Epithelial cell of esophagus (primary cell): ENCODE data around the gene SLC12A3.

Experiments used
- DNase-seq: peaks from one replicate; pipeline ENCODE4 v3.0.0; 2010; ENCODE audit warnings: low read depth
- H3K4me3 ChIP-seq: 2 replicates; pipeline ENCODE4 v1.5.1; 2011; ENCODE audit warnings: mild to moderate bottlenecking, low read length, control low read depth
- TF ChIP-seq, protein P1 (sequence below): IDR thresholded peaks from 2 replicates; pipeline ENCODE4 v1.5.1; 2011; ENCODE audit warnings: low read depth, mild to moderate bottlenecking, low read length, control low read depth, inconsistent platforms; ENCODE audit not compliant: insufficient read depth; ENCODE audit errors: missing control alignments

SLC12A3 gene, protein sequence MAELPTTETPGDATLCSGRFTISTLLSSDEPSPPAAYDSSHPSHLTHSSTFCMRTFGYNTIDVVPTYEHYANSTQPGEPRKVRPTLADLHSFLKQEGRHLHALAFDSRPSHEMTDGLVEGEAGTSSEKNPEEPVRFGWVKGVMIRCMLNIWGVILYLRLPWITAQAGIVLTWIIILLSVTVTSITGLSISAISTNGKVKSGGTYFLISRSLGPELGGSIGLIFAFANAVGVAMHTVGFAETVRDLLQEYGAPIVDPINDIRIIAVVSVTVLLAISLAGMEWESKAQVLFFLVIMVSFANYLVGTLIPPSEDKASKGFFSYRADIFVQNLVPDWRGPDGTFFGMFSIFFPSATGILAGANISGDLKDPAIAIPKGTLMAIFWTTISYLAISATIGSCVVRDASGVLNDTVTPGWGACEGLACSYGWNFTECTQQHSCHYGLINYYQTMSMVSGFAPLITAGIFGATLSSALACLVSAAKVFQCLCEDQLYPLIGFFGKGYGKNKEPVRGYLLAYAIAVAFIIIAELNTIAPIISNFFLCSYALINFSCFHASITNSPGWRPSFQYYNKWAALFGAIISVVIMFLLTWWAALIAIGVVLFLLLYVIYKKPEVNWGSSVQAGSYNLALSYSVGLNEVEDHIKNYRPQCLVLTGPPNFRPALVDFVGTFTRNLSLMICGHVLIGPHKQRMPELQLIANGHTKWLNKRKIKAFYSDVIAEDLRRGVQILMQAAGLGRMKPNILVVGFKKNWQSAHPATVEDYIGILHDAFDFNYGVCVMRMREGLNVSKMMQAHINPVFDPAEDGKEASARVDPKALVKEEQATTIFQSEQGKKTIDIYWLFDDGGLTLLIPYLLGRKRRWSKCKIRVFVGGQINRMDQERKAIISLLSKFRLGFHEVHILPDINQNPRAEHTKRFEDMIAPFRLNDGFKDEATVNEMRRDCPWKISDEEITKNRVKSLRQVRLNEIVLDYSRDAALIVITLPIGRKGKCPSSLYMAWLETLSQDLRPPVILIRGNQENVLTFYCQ

GRCh38 chr16:56864960-56865359 lies at the start of gene SLC12A3:
Gene SLC12A3 (plus strand): TSS chr16:56865207. CDS start chr16:56865236, 29 bp downstream.
- DNase-seq: no peak
- no peak within 1 kb of the TSS for H3K4me3 ChIP-seq
- TF ChIP-seq, protein P1, sequence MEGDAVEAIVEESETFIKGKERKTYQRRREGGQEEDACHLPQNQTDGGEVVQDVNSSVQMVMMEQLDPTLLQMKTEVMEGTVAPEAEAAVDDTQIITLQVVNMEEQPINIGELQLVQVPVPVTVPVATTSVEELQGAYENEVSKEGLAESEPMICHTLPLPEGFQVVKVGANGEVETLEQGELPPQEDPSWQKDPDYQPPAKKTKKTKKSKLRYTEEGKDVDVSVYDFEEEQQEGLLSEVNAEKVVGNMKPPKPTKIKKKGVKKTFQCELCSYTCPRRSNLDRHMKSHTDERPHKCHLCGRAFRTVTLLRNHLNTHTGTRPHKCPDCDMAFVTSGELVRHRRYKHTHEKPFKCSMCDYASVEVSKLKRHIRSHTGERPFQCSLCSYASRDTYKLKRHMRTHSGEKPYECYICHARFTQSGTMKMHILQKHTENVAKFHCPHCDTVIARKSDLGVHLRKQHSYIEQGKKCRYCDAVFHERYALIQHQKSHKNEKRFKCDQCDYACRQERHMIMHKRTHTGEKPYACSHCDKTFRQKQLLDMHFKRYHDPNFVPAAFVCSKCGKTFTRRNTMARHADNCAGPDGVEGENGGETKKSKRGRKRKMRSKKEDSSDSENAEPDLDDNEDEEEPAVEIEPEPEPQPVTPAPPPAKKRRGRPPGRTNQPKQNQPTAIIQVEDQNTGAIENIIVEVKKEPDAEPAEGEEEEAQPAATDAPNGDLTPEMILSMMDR: no peak

GRCh38 chr16:56815721-56816120 lies 49.3 kb upstream of the SLC12A3 start:
- TF ChIP-seq, protein P1: no peak

GRCh38 chr16:56817056-56817455 lies 48.0 kb upstream of the SLC12A3 start:
- no peak overlapping the region for H3K4me3 ChIP-seq
- no peak for DNase-seq
- TF ChIP-seq, protein P1: no peak

More at GRCh38 chr16:56815721-56816120, 49.3 kb upstream of the SLC12A3 start:
- DNase-seq: no peak
- no peak overlapping the region for H3K4me3 ChIP-seq

GRCh38 chr16:56817938-56818337 lies 47.1 kb upstream of the SLC12A3 start:
- H3K4me3 ChIP-seq: no peak overlapping the region
- TF ChIP-seq, protein P1: no peak
- no peak for DNase-seq

- TF ChIP-seq, protein P1: no peak
- DNase-seq: no peak
- no peak overlapping the region for H3K4me3 ChIP-seq
Measured at GRCh38 chr16:56823081-56823733, 41.8 kb upstream of the SLC12A3 start.

GRCh38 chr16:56824331-56824730 lies 40.7 kb upstream of the SLC12A3 start:
- no peak overlapping the region for H3K4me3 ChIP-seq
- TF ChIP-seq, protein P1: no peak
- DNase-seq: no peak
